ENCODE data around the gene USP53.
"Not testable (repeated sequence)": the region's sequence is repeated elsewhere in the genome, so short reads cannot be mapped to it uniquely, and the experiment has no call there.

The USP53 gene

DNA sequence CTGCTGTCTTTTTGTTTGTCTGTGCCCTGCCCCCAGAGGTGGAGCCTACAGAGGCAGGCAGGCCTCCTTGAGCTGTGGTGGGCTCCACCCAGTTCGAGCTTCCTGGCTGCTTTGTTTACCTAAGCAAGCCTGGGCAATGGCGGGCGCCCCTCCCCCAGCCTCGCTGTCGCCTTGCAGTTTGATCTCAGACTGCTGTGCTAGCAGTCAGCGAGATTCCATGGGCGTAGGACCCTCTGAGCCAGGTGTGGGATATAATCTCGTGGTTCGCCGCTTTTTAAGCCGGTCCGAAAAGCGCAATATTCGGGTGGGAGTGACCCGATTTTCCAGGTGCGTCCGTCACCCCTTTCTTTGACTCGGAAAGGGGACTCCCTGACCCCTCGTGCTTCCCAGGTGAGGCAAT, 67.0 kb downstream of the USP53 start:
- DNase-seq, result not testable (repeated sequence)

DNA sequence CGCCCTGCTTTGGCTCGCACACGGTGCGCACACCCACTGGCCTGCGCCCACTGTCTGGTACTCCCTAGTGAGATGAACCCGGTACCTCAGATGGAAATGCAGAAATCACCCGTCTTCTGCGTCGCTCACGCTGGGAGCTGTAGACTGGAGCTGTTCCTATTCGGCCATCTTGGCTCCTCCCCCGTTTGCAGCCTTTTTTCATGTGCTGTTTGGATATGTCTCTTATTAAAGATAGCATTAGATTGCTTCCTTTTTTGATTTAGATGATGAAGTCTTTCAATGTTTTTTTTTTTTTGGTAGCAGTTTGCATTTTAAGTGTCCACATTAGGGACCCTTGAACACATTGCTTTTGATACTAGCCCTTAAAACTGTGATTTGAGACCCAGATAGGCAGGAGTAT, 67.4 kb downstream of the USP53 start:
- DNase-seq, result not testable (repeated sequence)

DNA sequence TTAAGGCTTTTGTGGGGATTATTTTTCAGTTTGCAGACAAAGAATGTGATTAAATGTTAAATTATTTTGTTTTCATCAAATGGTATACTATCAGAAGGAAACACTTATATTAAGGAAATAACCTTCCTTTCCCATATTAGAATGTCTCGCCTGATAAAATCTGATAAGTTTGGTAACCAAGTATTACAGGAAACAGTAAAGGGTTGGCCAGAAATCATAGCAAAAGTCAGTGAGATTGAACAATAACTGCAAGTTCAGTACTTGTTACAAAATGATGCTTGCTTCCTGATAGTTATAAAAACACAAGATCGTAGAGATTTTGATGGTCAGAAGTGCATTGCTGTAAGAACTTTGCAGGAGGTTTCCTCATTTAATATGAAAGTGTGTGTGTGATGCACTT, 68.9 kb downstream of the USP53 start:
- DNase-seq, result peak; percentile 57

DNA sequence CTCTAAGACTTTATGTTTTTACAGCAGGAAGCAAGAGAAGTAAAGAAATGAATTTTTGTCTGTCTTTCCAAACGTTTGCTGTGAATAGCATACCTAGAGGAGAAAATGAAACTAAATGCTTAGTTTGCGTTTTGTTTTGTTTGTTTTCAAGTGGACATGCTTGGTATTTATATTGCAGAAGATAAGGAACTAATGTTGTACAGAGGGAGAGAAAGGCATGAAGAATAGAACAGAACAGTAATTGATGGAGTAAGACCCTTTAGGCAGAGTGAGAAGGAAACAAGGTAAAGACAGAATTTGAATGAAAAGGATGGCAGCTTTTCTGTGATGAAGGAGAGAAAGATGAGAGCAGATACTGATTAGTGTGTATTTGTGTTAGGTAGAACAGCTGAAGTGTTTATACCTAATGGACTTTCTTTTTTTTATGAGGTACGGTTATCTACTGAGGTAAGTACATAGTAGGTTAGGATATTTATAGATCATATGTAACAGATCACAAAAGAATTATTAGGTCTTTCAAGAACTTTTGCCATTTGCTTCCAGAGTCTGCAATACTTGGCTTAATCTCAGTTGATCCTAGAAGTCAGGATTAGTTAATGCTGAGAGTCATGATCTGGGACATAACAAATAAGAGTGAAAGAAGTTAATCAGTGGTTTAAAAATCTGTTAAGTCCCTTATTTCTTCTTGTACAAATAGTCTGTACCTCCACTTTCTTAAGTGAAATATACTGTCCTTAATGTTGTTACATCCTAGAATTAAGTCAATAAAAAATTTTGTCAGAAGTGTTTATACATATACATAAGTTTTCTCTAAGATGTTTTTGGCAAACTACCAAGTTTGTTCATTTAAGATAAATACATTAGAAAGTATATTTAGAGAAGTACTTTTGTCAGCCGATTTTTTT, 72.6 kb downstream of the USP53 start:
- DNase-seq, result peak; percentile 21

DNA sequence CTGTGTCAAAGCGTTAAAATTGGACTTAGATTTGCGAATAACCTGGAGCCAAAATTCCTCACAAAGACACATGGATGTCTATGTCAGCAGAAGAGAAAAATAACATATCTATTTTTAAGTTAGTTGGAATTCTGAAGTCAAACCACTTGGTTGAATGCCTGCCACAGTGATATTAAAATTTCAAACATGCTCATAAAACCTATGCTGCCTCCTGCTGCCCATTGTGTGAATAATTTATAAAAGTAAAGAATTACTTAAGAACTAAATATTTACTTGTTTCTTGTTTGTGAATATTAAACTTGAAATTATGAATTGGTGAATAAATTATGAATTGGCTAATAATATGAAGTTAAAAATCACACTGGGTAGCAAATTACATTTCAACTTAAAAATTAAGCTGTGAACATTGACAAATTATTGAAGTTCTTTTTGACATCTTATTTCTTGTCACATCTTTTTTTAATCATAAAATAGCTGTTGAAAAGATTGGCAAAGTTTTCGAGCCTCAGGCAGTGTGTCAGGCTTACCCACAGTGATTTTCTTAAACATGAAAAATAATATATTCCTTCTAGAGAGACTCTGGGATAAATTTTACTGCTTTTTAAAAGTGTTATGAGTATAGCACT, 74.0 kb downstream of the USP53 start:
- peak; percentile 81 for DNase-seq

DNA sequence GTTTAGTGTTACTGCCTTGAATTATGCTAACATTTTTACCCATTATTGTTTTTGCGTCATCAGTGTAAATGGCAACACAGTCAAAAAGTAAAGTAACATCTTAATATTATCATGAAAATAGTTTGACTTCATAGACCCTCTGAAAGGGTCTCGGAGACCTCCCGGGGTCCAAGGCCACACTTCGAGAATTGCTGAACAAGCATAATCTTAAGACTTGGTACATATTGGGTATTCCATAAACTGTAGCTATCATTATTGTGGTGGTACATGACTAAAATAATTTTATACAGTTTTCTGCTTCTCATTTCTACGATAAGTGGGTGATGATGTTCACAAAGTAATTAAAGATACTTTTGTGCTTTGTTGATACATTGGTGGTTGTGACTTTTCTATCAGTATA, 76.8 kb downstream of the USP53 start:
- DNase-seq, result no peak

DNA sequence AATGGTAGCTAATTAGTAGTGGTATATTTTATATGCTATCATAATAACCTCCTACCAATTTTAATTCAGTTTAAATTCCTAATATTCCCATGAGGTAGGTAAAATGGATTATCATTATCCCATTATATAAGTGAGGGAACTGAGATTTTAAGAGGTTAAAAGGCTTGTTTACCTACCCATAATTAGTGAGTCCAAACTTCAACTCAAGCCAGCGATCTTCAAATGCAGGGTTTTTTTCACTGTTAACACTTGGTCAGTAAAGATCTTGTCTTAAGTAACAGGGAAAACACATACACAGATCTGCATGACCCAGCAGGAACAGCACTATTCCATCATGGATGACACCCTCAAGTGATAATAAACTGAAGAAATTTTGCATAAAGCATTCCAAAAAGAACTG, 78.1 kb downstream of the USP53 start:
- DNase-seq, result no peak

DNA sequence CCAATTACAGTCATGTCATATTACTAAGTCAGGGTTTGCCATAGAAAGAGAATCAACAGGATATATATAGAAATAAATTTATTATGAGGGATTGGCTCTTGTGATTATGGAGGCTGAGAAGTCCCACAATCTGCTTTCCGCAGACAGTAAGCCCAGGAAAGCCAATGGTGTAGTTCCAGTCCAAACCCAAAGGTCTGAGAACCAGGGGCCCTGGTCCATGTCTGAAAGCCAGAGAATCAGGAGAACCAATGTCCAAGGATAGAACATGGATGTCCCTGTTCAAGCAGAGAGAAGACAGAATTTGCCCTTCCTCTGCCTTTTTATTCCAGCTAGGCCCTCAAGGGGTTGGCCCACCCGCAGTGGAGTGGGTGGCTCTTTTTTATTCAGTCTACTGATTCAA, 83.8 kb downstream of the USP53 start:
- DNase-seq, result no peak

DNA sequence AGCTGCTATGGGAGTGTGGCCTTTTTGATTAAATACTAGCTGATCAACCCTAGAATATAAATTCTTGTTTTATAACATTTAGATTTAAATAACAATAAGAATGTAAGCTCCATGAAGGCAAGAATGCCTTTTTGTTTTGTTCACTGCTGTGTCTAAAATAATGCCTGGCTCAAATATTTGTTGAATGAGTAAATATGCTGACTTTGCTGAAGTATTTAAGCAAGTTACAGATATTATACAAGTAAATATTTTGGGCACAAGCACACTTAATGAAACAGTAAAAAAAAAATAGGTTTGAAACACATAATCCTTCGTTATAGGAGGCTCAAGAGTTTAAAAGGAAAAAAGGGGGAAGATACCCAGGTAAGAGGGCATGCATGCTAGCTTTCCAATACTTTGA, 85.3 kb downstream of the USP53 start:
- DNase-seq, result no peak

DNA sequence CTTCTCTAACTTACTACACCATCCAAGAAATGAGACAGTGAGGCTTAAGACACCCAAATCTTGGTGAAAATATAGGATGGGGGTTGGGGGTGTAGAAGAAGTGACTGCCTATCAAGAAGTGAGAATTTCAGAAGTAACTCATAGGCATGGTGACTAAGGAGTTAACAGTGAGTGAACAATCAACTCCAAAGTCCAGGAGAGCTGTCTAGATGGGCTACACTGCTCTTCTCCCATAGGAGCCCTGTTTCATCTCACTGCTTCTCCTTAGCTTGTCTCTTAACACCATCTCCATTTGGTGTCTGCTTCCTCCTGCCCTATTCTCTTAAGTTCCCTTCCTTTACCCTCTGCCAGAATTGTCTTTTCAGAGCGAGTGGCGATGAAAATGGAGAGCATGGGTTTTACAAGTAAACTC, 86.8 kb downstream of the USP53 start:
- peak; percentile 36 for DNase-seq

DNA sequence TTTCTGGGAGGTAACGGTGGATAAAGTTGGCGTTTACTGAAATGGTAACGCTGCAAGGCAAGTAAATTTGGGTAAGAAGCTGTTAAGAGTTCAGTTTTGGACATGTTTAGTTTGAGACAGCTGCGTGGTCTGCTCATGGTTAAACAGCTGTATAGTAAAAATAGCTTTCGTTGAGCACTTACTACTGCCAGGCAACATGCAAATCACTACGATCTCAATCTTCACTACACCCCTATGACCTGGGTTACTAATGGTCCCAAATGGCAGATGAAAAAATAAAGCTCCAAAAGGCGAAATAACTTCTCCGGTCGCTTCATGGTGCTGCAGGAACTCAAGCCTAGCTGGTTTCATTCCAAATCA, 87.2 kb downstream of the USP53 start:
- peak; percentile 55 for DNase-seq

DNA sequence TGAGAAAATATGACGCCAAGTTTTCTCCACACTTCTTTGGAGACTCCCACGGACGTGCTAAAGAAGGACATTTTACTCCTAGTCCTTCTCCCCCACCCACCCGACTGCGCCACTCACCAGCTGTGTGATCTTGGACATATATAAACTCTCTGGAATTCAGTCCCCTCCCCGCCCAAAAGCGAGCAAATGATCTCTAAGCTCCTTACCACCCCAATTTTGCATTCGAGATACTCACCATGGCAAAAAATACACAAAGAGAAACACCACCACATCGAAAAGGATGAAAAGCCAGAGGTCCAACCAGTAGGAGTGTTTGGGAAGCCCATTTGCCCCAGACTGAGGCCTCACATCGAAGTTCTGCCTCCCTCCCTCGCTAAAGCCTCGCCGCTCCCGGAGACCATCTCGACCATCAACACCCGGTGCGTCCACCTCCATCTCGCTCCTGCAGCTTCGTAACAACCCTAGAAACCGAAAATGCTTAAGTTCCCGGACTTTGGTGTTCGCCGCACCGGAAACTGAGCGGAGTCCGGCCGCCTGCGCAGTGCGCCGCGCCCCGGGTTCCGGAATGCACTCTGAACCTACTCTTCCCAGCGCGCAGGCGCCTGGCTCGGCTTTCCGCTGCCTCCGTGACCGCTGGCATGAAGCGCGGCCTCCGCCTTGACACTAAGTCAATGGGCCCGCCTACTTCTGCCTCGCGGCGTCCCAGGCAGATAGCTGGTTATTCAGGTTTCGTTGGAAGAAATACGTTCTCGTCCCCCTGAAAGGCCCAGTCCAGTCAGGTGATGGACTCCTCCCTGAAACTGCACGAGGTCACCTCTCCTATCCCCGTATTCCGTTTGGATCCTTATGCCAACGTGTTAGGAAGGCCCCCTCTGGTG, 87.8 kb downstream of the USP53 start:
- peak; percentile 96 for DNase-seq

DNA sequence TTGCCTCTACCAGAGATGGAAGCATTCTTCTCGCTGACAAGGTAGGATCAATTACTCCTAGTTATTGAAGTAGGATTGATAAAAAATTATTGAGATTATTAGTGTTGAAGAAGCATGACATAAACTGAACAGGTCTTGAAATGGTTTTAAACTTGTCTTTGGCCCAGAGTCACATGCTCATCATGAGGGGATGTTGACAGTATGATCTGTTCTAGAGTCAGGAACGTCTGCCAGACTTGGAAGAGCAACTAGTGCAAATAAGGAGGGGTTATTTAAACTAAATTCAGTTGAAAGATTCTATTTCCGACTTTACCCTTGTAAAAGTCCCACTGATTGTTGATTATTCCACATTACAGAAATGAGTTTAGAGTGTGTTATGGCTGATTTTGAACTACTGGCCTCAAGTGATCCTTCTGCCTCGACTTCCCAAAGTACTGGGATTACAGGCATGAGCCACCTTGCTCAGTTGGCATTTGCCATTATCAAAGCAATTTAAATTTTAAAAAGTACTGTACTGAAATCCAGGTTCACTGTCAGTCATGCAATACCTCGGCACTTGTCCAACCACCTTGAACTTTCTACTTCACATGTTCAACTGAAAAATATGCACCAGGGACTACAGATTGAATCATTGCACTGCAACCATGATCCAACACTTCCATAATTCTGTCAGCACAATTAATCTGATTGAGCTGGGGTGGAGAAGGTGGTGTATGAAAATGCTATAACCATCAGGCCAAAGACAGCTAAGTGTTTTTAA, 89.7 kb downstream of the USP53 start:
- DNase-seq, result no peak

DNA sequence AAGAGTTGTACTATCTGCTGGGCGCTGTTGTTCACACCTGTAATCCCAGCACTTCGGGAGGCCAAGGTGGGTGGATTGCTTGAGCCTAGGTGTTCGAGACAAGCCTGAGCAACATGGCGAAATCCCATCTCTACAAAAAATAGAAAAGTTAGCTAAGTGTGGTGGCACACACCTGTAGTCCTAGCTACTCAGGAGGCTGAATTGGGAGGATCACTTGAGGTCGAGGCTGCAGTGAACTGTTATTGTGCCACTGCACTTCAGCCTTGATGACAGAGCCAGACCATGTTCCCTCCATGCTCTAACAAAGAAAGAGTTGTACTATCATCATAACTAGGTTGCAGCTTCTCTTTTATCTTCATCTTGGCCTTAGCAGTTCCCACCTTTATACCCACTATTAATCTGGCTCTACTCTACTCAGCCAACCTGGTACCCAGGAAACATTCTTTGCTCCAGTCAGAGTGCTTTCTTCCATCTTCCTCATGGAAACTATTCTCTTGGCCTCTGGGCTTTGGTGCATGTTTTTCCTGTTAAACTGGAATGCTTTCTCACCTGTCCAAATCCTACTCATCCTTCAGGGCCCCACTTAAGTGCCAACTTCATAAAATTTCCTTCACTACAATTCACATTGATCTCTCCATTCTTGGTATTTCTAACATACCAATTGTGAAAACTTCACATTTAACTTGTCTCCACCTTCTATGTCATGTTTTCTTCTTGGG, 91.2 kb downstream of the USP53 start:
- no peak for DNase-seq

DNA sequence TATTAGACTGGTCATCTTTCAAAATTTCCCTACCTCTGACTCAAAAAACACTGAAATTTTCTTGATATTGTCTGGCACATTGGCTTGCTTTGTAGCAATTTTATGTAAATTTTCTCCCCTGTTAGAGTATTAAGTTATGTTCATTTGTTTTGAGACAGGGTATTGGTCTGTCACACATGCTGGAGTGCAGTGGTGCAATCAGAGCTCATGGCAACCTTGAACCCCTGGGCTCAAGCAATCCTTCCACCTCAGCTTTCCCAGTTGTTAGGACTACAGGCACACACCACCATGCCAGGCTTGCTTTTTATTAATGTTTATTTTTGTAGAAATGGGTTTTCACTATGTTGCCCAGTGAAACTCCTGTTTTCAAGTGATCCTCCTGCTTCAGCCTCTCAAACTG, 91.9 kb downstream of the USP53 start:
- DNase-seq, result no peak

DNA sequence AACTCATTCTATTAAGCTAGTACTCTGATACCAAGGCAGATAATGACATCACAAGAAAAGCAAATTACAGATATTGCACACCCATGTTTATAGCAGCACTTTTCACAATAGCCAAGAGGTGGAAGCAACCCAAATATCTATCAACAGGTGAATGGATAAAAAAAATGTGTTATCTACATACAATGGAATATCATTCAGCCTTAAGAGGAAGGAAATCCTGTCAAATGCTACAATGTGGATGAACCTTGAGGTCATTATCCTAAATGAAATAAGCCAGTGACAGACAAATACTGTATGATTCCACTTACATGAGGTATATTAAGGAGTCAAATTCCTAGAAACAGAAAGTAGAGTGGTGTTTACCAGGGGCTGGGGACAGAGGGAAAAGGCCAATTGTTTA, 95.1 kb downstream of the USP53 start:
- DNase-seq, result no peak

DNA sequence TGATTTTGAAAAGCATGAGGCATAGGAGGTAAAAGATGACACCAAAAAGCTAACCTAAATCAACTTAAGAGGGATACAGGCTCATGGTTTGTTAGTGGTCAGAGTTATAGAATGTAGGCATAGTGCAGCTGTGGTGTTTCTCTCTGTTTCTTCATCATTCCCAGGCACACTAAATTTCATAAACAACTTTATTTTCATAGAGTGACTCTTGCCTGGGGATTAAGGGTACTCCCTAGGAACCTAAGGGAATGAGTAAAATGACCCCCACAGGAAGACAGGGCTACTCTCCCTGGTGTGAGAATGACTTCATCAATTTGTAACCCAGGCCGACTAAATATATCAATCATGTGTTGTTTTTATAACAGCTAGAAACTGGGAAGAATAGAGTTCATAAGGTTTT, 98.3 kb downstream of the USP53 start:
- DNase-seq, result no peak

DNA sequence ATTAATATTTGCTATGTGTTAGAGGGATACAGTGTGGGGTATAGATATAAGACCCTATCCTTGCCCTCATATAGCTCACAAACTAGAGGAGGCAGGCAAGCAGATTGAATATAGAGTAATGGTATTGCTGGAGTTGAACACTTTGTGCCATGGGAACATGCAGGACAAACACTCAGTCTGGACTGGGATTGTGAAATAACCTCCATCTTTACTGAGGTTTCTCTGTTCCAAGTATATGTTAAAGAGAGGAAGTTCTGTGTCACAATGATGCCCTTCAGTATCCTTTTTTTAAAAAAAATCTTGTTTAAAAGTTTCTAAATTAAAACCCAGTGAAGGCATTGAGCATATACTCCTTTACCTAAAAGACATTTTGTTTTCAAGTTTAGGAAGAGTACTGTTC, 100.7 kb downstream of the USP53 start:
- DNase-seq, result peak; percentile 40

DNA sequence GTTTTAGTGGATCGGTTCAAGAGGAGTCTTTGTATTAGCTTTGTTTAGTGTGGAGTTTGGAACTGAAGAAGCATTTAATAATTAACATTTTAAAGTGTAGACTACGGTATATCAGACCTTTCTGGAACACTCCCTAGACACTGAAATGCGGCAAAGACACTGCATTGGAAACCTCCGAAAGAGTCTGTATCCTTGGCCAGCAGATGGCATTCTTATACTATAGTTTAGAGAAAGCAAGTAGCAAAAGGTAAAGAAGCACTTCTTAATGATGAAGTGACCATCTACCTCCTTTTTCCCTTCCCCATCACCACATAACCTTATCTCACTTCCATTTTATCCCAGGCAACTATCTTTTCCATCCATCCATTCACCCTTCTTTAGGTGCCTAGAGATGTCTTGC, 101.8 kb downstream of the USP53 start:
- DNase-seq, result peak; percentile 71

DNA sequence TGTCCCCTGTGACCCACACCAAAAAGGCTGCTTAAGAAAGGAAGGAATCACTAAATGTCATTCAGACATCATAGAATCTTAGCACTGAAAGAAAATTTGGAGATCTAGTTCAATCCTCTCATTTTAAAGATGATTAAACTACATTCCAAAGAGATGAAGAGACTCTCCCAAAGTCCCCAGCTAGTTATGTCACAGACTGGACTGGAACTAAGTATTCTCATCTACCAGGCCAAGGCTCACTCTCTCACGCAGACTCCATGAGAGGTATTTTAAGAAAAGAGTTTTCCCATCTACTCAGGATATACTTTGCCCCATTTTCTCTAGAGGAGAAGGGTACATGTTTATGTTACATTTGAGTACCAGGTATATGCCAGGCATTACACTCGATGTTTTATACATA, 102.5 kb downstream of the USP53 start:
- DNase-seq, result no peak

DNA sequence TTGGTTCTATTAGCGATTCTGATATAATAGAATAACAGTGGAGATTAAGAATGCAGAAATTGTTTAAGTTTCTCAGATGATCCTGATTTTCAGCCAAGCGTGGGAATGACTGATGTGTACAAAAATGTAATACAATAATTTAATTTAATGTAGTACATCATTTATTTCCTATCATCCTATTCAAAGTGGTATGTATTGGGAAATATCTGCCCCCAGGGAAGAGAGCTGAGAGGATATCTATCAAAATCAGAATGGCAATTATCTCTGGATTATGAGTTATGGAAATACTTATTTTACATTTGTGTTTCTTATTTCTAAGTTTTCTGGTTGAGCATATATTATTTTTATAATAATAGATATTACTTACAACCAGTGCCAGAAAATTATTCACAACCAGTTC, 105.5 kb downstream of the USP53 start:
- no peak for DNase-seq

Data from hematopoietic multipotent progenitor cell treated with erythropoietin and hydrocortisone succinate and interleukin-3 and kit ligand, for 6 days (in vitro differentiated cells).